NCI-H524 (cell line): ENCODE measurements around the gene GPHN.
"Not testable (repeated sequence)": the region's sequence is repeated elsewhere in the genome, so short reads cannot be mapped to it uniquely, and the experiment has no call there.

ENCODE experiments used
- DNase-seq, 2 experiments: peaks; one replicate each; lab custom pipeline; 2025; lab: John Stamatoyannopoulos, UW

GPHN gene

GRCh38 chr14:66502836-66503235 lies 5.1 kb upstream of the GPHN start:
- not testable (repeated sequence) for DNase-seq

GRCh38 chr14:66503532-66503931 lies 4.4 kb upstream of the GPHN start:
- DNase-seq, result no peak

GRCh38 chr14:66507181-66507721 lies 696 bp upstream of the GPHN start:
- peak; percentile 93 to 95 for DNase-seq

- DNase-seq, result no peak
Observed at GRCh38 chr14:66508547-66508845, 549 bp downstream of the GPHN start.

- DNase-seq, result peak; percentile 69 to 79
Observed at GRCh38 chr14:66508846-66509621, 1.1 kb downstream of the GPHN start.

GRCh38 chr14:66509874-66510273 lies 1.9 kb downstream of the GPHN start:
- DNase-seq, result no peak

GRCh38 chr14:66511849-66512248 lies 3.9 kb downstream of the GPHN start:
- DNase-seq, result no peak

- no peak for DNase-seq
Observed at GRCh38 chr14:66514213-66514612, 6.3 kb downstream of the GPHN start.

GRCh38 chr14:66530526-66530925 lies 22.6 kb downstream of the GPHN start:
- DNase-seq, result no peak

GRCh38 chr14:66539034-66539433 lies 31.1 kb downstream of the GPHN start:
- DNase-seq, result no peak

GRCh38 chr14:66540038-66540437 lies 32.1 kb downstream of the GPHN start:
- DNase-seq, result no peak

GRCh38 chr14:66541627-66542026 lies 33.7 kb downstream of the GPHN start:
- DNase-seq, result no peak

- DNase-seq, result peak in 1 of 2 experiments; percentile 26
Observed at GRCh38 chr14:66543996-66544395, 36.0 kb downstream of the GPHN start.

- DNase-seq, result not testable (repeated sequence)
Observed at GRCh38 chr14:66545191-66545590, 37.2 kb downstream of the GPHN start.

- not testable (repeated sequence) for DNase-seq
Observed at GRCh38 chr14:66545751-66546150, 37.8 kb downstream of the GPHN start.

- no peak for DNase-seq
Observed at GRCh38 chr14:66563731-66564130, 55.8 kb downstream of the GPHN start.

- no peak for DNase-seq
Observed at GRCh38 chr14:66568220-66568619, 60.3 kb downstream of the GPHN start.

GRCh38 chr14:66572826-66573225 lies 64.9 kb downstream of the GPHN start:
- DNase-seq, result no peak

GRCh38 chr14:66575014-66575413 lies 67.1 kb downstream of the GPHN start:
- no peak for DNase-seq

- DNase-seq, result no peak
Observed at GRCh38 chr14:66575939-66576338, 68.0 kb downstream of the GPHN start.

GRCh38 chr14:66587753-66588152 lies 79.8 kb downstream of the GPHN start:
- DNase-seq, result not testable (repeated sequence)

- no peak for DNase-seq
Observed at GRCh38 chr14:66595394-66595793, 87.4 kb downstream of the GPHN start.

GRCh38 chr14:66596241-66596985 lies 88.5 kb downstream of the GPHN start:
- DNase-seq, result peak; percentile 49 to 94
